H9 (cell line): ENCODE measurements around the gene IQCB1. TPM values are rescaled to one million over a fixed set of nuclear protein-coding genes. Genes with fewer than 3 reads are reported as not detected.

Experiments used
- DNase-seq: peaks from one replicate; pipeline ENCODE4 v3.0.0-alpha.2; 2017
- H2AFZ ChIP-seq: one replicate; pipeline ENCODE4 v1.6.1; 2013; ENCODE audit warnings: mild to moderate bottlenecking, low read length, control low read depth, moderate library complexity
- H2AK5ac ChIP-seq: 2 replicates; pipeline ENCODE4 v1.6.1; 2013; ENCODE audit warnings: low read length, control low read depth, mixed read lengths; ENCODE audit not compliant: insufficient read length
- H2BK120ac ChIP-seq: one replicate; pipeline ENCODE4 v1.6.1; 2013; ENCODE audit warnings: low read depth, mild to moderate bottlenecking, low read length, control low read depth, inconsistent platforms; ENCODE audit not compliant: poor library complexity, severe bottlenecking
- H2BK12ac ChIP-seq: 2 replicates; pipeline ENCODE4 v1.6.1; 2013; ENCODE audit warnings: low read length, control low read depth, mixed read lengths, low read depth; ENCODE audit not compliant: insufficient read length
- H2BK15ac ChIP-seq: 2 replicates; pipeline ENCODE4 v1.6.1; 2013; ENCODE audit warnings: low read depth, low read length, control low read depth
- H2BK20ac ChIP-seq: one replicate; pipeline ENCODE4 v1.6.1; 2013; ENCODE audit warnings: low read depth, mild to moderate bottlenecking, low read length, control low read depth, inconsistent platforms; ENCODE audit not compliant: poor library complexity, severe bottlenecking
- H2BK5ac ChIP-seq: 2 replicates; pipeline ENCODE4 v1.6.1; 2013; ENCODE audit warnings: low read length, control low read depth, mixed read lengths; ENCODE audit not compliant: insufficient read length
- H3K14ac ChIP-seq: 2 replicates; pipeline ENCODE4 v1.6.1; 2013; ENCODE audit warnings: low read length, control low read depth; ENCODE audit not compliant: insufficient read depth
- H3K18ac ChIP-seq: 2 replicates; pipeline ENCODE4 v1.6.1; 2013; ENCODE audit warnings: low read depth, mild to moderate bottlenecking, mixed read lengths, low read length, control low read depth; ENCODE audit not compliant: insufficient read length
- H3K23ac ChIP-seq: 2 replicates; pipeline ENCODE4 v1.6.1; 2013; ENCODE audit warnings: low read length, control low read depth, mixed read lengths, low read depth; ENCODE audit not compliant: insufficient read length
- H3K23me2 ChIP-seq: 2 replicates; pipeline ENCODE4 v1.6.1; 2013; ENCODE audit warnings: low read depth, mild to moderate bottlenecking, mixed read lengths, low read length, control low read depth; ENCODE audit not compliant: insufficient read length, poor library complexity, severe bottlenecking
- H3K27ac ChIP-seq: 2 replicates; pipeline ENCODE4 v1.5.1; 2013; ENCODE audit warnings: low read length, control low read depth, mixed read lengths, low read depth; ENCODE audit not compliant: insufficient read length
- H3K27me3 ChIP-seq: 2 replicates; pipeline ENCODE4 v1.6.1; 2013; ENCODE audit warnings: low read length, control low read depth, inconsistent platforms; ENCODE audit not compliant: insufficient read depth
- H3K4ac ChIP-seq: 2 replicates; pipeline ENCODE4 v1.6.1; 2013; ENCODE audit warnings: low read depth, mild to moderate bottlenecking, control low read depth, inconsistent platforms, low read length, moderate library complexity
- H3K4me1 ChIP-seq: 2 replicates; pipeline ENCODE4 v1.6.1; 2013; ENCODE audit warnings: low read length, control low read depth, inconsistent platforms; ENCODE audit not compliant: insufficient read depth
- H3K4me2 ChIP-seq: 2 replicates; pipeline ENCODE4 v1.6.1; 2013; ENCODE audit warnings: low read length, control low read depth, mixed read lengths; ENCODE audit not compliant: insufficient read length, insufficient read depth
- H3K56ac ChIP-seq: 2 replicates; pipeline ENCODE4 v1.6.1; 2013; ENCODE audit warnings: low read depth, mild to moderate bottlenecking, mixed read lengths, low read length, control low read depth; ENCODE audit not compliant: insufficient read length
- H3K79me1 ChIP-seq: 2 replicates; pipeline ENCODE4 v1.6.1; 2013; ENCODE audit warnings: low read depth, mild to moderate bottlenecking, moderate library complexity, low read length, control low read depth, inconsistent platforms; ENCODE audit not compliant: insufficient read depth, poor library complexity, severe bottlenecking
- H3K79me2 ChIP-seq: 2 replicates; pipeline ENCODE4 v1.6.1; 2013; ENCODE audit warnings: low read length, control low read depth, inconsistent platforms; ENCODE audit not compliant: insufficient read depth
- H3K9ac ChIP-seq: 2 replicates; pipeline ENCODE4 v1.6.1; 2013; ENCODE audit warnings: low read length, control low read depth, mixed read lengths; ENCODE audit not compliant: insufficient read length; ENCODE audit errors: extremely low read depth
- H3K9me3 ChIP-seq: one replicate; pipeline ENCODE4 v1.6.1; 2013; ENCODE audit warnings: low read depth, low read length, inconsistent platforms; ENCODE audit not compliant: control insufficient read depth
- H3T11ph ChIP-seq: one replicate; pipeline ENCODE4 v1.6.1; 2013; ENCODE audit warnings: mild to moderate bottlenecking, low read length, control low read depth, inconsistent platforms
- H4K20me1 ChIP-seq: one replicate; pipeline ENCODE4 v1.6.1; 2013; ENCODE audit not compliant: control insufficient read depth, insufficient read length, insufficient read depth
- H4K5ac ChIP-seq: 2 replicates; pipeline ENCODE4 v1.6.1; 2013; ENCODE audit warnings: low read depth, mild to moderate bottlenecking, mixed read lengths, low read length, control low read depth; ENCODE audit not compliant: insufficient read length
- H4K8ac ChIP-seq: replicated peaks from 2 replicates; pipeline ENCODE4 v1.6.1; 2013; ENCODE audit warnings: low read length, control low read depth, mixed read lengths, low read depth; ENCODE audit not compliant: insufficient read length
- H4K91ac ChIP-seq: 2 replicates; pipeline ENCODE4 v1.6.1; 2013; ENCODE audit warnings: low read depth, mild to moderate bottlenecking, moderate library complexity, mixed read lengths, low read length, control low read depth; ENCODE audit not compliant: insufficient read length
- H3K27ac Mint-ChIP-seq, 3 experiments: 2 replicates in 2 of 3; 3 replicates in 1 of 3; pipeline ENCODE4 v1.8.0; 2020 to 2021; ENCODE audit warnings: mixed read lengths in 3 of 3, mild to moderate bottlenecking in 1 of 3, moderate library complexity in 1 of 3
- H3K27me3 Mint-ChIP-seq: 2 replicates; pipeline ENCODE4 v1.8.0; 2021; ENCODE audit warnings: low read depth, mild to moderate bottlenecking, moderate library complexity, mixed read lengths
- H3K36me3 Mint-ChIP-seq, 3 experiments: 2 replicates in 2 of 3; 3 replicates in 1 of 3; pipeline ENCODE4 v1.8.0; 2020 to 2021; ENCODE audit warnings: low read depth in 3 of 3, mixed read lengths in 3 of 3; ENCODE audit not compliant: insufficient read depth in 1 of 3
- H3K4me1 Mint-ChIP-seq, 2 experiments: 2 replicates each; pipeline ENCODE4 v1.8.0; 2020; ENCODE audit warnings: mixed read lengths in 2 of 2
- H3K4me3 Mint-ChIP-seq, 2 experiments: 2 replicates in 1 of 2; 3 replicates in 1 of 2; pipeline ENCODE4 v1.8.0; 2020 to 2021; ENCODE audit warnings: mild to moderate bottlenecking in 2 of 2, mixed read lengths in 2 of 2, moderate library complexity in 1 of 2
- H3K9me3 Mint-ChIP-seq, 2 experiments: 2 replicates in 1 of 2; 3 replicates in 1 of 2; pipeline ENCODE4 v1.8.0; 2020; ENCODE audit warnings: mild to moderate bottlenecking in 2 of 2, mixed read lengths in 2 of 2, moderate library complexity in 1 of 2
- CTCF ChIP-seq: fragments of 200-600 bp; sonication (generic); conservative IDR thresholded peaks from 3 replicates; pipeline ENCODE4 v1.8.0; 2021; ENCODE audit warnings: antibody characterized with exemption, mild to moderate bottlenecking
- WGBS: extraction: QIAGEN DNeasy Blood & Tissue Kit; methylation state at CpG from one replicate; pipeline ENCODE4 v1.1.7; 2013; ENCODE audit warnings: missing lambda C conversion rate, low lambda C conversion rate, mixed read lengths; ENCODE audit not compliant: insufficient read length; ENCODE audit errors: extremely low coverage; 5-methylcytosine and 5-hydroxymethylcytosine counted together
- total RNA-seq: library from RNA; stranded (reverse); gene quantifications from 2 replicates; pipeline ENCODE4 v1.2.1, GENCODE V29; 2021

The IQCB1 gene
- total RNA-seq, 1 experiment from 2014 or later: 35.8 TPM

GRCh38 chr3:121794264-121794983 lies 40.4 kb downstream of the IQCB1 start:
- Histone ChIP-seq H4K5ac (no peak overlapping the region), H3K23ac (no peak overlapping the region), H3K4me1 (no peaks in the 10 kb centered on the region), H2AK5ac (no peak overlapping the region), H2BK15ac (no peak overlapping the region), H3T11ph (no peak overlapping the region), H3K18ac (no peak overlapping the region), H3K4me2 (no peak overlapping the region), H2BK120ac (no peak overlapping the region), H2BK5ac (no peak overlapping the region), H3K27me3 (no peaks in the 10 kb centered on the region), H3K27ac (no peak overlapping the region), H4K8ac (no peak overlapping the region), H3K23me2 (no peaks in the 10 kb centered on the region), H4K20me1 (no peaks in the 10 kb centered on the region), H2BK20ac (no peak overlapping the region), H3K56ac (no peak overlapping the region), H2AFZ (no peak overlapping the region), H3K9me3 (no peaks in the 10 kb centered on the region), H3K9ac (no peak overlapping the region), H3K79me1 (no peaks in the 10 kb centered on the region), H3K79me2 (no peaks in the 10 kb centered on the region), H4K91ac (no peak overlapping the region), H2BK12ac (no peak overlapping the region), H3K14ac (no peak overlapping the region), H3K4ac (no peak overlapping the region)
- WGBS: no CpG with 5 or more reads among the region's 2 CpGs
- H3K9me3 Mint-ChIP-seq: no peaks in the 10 kb centered on the region
- no peak for TF ChIP-seq CTCF
- peaks cover 5 to 24% (median 18%) of the 10 kb centered on the region in 3 experiments; a peak in 6 of 7 replicates for H3K36me3 Mint-ChIP-seq
- H3K27ac Mint-ChIP-seq: no peak overlapping the region
- H3K27me3 Mint-ChIP-seq: no peaks in the 10 kb centered on the region
- no peak for DNase-seq
- H3K4me3 Mint-ChIP-seq: no peak overlapping the region
- no peaks in the 10 kb centered on the region for H3K4me1 Mint-ChIP-seq
